Right lobe of liver (tissue), 4 donors: ENCODE measurements around the gene MED25.

ENCODE experiments used
- CTCF ChIP-seq, 4 donors: fragments of 200-600 bp in 3 of 4; fragments of 450-650 bp in 1 of 4; IDR thresholded peaks; one replicate each; pipeline versions ENCODE4 v1.5.1 to v1.8.0; 2016 to 2022; ENCODE audit warnings: antibody characterized with exemption in 4 of 4, mild to moderate bottlenecking in 2 of 4
- POLR2A ChIP-seq: fragments of 450-650 bp; IDR thresholded peaks from one replicate; pipeline ENCODE4 v1.6.1; 2017; ENCODE audit warnings: antibody characterized with exemption, mild to moderate bottlenecking
- donor health status: DM: no; HTN: no; CAD: no.
- donor health status: DM: no; HTN: no; CAD: no.
- donor health status: DM: no; HTN: yes; CAD: no.

DNA sequence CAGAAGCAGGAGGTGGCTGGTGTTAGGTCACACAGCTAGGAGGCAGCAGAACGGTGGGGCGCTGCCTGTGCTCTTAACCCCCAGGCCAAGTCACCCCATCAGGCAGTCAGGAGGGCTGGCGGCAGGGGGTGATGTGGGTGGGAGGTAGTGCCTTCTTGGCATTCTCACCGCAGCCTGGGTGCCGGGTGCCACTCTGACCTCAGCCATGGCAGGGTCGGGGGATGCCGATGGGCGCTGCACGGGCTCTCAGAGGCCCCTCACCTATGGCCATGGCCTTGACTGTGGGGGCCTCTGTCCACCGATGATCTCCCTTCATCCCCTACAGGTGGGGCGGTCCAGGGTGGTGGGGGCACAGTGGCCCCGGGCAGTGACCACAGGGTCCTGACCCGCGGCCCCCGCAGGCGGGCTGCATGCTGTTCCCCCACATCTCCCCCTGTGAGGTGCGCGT is 38.5 kb downstream of the MED25 start:
- TF ChIP-seq POLR2A: no peak
- no peak for TF ChIP-seq CTCF (IDR thresholded peaks at IDR 0.05)
